CD1c-positive myeloid dendritic cell (primary cell): ENCODE data around the gene VPREB1.
"Not testable (repeated sequence)": the region's sequence is repeated elsewhere in the genome, so short reads cannot be mapped to it uniquely, and the experiment has no call there.

Experiments
- DNase-seq: peaks from one replicate; pipeline ENCODE4 v3.0.0-alpha.2; 2016; ENCODE audit errors: extremely low spot score

The VPREB1 gene, protein sequence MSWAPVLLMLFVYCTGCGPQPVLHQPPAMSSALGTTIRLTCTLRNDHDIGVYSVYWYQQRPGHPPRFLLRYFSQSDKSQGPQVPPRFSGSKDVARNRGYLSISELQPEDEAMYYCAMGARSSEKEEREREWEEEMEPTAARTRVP

GRCh38 chr22:22244316-22245250 lies at the start of gene VPREB1:
VPREB1 (plus strand) TSS chr22:22244786; CDS start chr22:22244814, 28 bp downstream.
- no peak for DNase-seq

- no peak for DNase-seq
These were observed 49.7 kb upstream of the VPREB1 start for GRCh38 chr22:22194931-22195264.

- DNase-seq: peak; percentile 73
These were observed 49.1 kb upstream of the VPREB1 start for GRCh38 chr22:22195265-22196017.

DNA sequence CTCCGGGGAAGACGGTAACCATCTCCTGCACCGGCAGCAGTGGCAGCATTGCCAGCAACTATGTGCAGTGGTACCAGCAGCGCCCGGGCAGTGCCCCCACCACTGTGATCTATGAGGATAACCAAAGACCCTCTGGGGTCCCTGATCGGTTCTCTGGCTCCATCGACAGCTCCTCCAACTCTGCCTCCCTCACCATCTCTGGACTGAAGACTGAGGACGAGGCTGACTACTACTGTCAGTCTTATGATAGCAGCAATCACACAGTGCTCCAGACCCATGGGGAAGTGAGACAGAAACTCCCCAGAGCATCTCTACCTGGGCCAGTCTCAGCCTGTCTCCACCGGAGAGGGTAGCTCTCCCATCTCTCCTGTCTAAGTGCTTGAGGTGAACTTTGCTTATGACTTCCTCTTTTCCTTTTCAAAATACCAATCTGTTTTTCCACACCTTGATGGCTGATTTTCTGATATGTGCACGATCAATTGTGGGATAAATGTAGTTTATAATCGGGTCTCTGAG lies 48.5 kb upstream of the VPREB1 start:
- no peak for DNase-seq

GRCh38 chr22:22196833-22197477 lies 47.6 kb upstream of the VPREB1 start:
- DNase-seq: no peak

DNA sequence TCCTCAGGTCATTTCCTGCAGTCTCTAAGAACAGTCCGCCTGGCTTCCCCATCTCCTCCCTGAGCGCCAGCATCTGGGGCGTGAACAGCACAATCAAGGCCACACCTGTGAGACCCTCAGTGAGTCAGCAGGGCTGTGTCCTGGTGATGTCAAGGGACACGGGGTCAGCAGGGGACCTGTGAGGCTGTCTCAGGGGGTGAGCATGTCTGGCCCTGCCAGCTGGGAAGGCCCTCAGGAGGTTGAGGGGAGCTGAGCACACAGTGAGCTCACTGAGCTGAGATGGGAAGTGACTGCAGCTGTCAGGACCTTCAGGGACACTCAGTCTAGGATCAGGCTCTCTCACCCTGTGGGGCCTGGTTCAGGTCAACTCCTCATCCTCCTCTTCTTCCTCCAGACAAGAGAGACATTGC lies 46.6 kb upstream of the VPREB1 start:
- DNase-seq: no peak

GRCh38 chr22:22198751-22199150 lies 45.8 kb upstream of the VPREB1 start:
- DNase-seq: no peak

DNA sequence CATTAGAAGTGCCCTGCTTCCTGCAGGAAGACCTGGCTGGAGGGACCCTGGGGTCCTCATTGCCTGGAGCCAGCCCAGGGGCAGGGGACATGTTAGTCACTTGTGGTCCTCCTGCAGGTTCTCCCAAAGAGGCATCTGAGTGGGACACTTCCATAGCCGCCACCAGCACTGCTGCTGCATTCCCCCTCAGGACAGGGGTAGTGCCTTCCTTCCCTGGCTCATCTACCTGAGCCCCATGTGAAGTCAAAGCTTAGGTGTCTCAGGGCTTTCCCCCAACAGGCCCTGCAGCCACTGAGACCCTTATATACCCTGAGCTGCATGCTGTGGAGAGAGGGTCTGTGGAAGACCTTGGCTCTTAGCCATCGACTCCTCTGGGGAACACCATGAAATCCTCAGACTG lies 45.0 kb upstream of the VPREB1 start:
- no peak for DNase-seq

GRCh38 chr22:22200569-22201184 lies 43.9 kb upstream of the VPREB1 start:
- DNase-seq: no peak

DNA sequence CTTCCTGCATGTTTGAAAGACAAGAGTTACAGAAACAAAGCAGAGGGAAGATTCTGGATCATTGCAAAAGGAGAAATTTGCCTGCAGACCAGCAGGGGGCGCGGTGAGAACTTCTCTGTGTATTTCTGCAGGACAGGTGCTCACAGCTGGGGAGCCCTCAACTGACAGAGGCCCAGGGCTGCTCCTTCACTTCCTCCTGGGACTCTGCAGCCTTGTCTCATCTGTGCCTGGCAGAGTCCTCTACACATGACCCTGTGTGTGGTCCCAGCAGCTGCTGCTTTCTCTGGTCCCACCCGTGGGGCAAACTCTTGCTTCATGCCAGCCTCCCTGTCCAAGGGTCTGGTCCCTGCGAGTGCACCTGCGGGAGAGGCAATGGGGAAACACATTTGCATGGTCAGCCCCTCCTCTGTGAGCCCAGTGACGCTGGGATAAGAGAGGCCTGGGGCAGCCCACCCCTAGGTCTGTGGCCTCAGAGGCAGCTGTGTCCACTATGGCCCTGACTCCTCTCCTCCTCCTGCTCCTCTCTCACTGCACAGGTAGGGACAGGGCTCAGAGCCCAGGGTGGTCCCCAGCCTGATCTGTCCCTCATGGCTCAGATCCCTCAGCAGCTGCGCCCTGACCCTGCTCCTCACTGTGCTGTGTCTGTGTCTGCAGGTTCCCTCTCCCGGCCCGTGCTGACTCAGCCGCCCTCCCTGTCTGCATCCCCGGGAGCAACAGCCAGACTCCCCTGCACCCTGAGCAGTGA lies 43.2 kb upstream of the VPREB1 start:
- DNase-seq: peak; percentile 71

DNA sequence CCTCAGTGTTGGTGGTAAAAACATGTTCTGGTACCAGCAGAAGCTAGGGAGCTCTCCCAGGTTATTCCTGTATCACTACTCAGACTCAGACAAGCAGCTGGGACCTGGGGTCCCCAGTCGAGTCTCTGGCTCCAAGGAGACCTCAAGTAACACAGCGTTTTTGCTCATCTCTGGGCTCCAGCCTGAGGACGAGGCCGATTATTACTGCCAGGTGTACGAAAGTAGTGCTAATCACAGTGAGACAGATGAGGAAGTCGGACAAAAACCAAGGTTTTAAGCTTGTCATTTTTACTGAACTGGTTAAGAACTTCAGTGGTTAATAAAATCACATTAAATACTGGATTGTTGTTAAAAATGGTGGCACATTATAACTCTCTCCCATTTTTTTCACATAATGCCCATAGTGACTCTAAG lies 42.6 kb upstream of the VPREB1 start:
- DNase-seq: no peak

DNA sequence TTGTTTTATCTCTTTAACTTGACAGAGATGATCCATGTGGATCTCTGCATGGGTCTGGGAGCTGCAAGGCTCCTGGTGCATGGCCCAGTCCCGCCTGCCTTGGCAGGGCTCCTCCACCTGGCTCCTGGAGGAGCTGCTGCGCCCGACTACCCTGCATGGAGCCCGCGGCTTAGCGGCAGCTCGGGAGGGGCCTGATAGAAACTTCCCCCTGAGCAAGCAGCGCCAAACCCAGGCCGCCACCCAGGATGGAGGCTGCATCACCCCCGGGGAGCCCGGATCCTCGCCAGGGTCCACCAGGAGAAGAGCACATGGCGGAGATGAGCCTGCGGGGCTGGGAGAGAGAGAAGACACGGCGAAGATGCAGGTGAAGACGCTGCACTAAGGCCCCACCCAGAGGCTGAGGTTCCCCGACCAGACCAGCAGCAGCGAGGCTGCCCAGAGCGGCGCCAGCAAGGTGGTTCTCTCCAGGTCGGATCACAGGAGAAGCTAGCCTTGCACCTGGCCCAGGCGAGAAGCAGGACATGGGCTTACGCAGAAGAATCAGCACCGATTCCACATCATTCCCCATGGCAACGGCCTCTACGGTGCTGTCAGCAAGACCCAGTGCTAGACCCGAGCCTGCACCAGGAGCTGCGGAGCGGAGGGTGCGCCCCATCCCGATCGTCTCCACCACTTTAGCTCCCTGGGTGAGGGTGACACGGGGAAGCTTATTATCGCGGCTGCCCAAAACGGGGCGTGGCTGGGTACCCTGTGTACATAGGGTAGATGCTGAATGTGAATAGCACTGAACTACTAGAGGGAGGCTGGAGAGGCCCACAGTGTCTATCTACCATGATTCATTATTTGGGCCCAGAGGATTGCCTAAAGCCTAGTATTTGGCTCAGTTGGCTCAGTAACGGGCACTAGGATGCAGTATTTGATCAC lies 41.3 kb upstream of the VPREB1 start:
- no peak for DNase-seq

DNA sequence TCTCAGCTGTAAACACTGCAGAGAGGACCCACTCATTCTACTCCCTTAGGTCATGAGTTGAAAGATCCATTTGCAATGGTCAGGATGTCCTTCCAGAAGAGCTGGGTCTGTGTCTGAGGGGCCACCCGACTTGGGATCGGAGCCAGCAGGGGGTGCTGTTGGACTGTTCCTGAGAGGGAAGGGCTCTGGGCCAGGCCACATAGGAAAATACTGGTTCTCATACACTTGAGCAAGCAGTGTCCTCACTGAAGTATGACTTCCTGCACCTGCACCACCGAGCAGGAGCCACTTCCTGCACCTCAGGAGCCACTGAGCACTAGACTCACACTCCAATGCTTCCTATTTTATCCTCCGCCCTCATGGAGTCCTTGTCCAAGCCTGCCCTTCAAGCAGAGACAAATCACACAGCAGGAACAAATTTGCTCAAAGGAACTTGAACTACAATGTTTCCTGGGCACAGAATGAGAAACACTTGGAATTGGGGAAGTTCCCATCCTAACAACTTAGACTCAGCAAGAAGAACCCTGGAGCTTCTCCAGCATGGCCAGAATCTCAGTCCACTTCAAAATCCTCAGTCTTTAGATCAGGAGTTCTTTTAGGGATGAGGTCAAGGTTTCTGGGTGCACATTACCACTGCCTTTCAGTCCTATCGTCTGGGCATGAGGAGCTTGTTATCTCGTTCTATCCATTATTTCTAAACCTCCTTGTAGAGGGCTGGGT lies 36.6 kb upstream of the VPREB1 start:
- peak; percentile 71 for DNase-seq

- DNase-seq: no peak
These were observed 35.9 kb upstream of the VPREB1 start for GRCh38 chr22:22208652-22209051.

- not testable (repeated sequence) for DNase-seq
These were observed 35.4 kb upstream of the VPREB1 start for GRCh38 chr22:22209080-22209640.

DNA sequence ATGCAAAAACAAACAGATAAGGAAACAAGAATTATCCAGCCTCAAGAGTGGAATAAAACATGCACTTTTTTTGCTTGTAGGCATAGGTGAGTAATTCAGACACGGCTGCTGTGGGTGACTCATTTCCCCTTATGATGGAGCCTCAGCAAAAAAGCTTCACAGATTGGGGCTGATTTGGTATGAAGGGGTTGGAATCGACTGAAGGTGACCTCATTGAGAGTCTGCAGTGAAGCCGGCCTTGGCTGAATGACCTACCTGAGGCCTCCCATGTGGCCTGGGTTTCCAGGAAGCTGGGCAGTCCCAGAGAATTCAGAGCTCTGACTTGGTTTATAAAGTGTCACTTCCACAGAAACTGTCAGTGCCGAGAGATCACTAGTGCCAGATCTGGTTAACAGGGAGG lies 34.2 kb upstream of the VPREB1 start:
- DNase-seq: no peak

- no peak for DNase-seq
These were observed 33.4 kb upstream of the VPREB1 start for GRCh38 chr22:22210889-22211833.
